Stimulated activated CD8-positive, alpha-beta memory T cell treated with anti-CD3 and anti-CD28 coated beads, Interleukin-12 subunit alpha, Interleukin-12 subunit beta, amount 100 ng/mL, for 1 hour (primary cell): ENCODE data around the gene MMP23B.

Experiments used
- DNase-seq: peaks from one replicate; pipeline ENCODE4 v3.0.0-alpha.2; 2020; ENCODE audit warnings: low read depth

Gene MMP23B

DNA sequence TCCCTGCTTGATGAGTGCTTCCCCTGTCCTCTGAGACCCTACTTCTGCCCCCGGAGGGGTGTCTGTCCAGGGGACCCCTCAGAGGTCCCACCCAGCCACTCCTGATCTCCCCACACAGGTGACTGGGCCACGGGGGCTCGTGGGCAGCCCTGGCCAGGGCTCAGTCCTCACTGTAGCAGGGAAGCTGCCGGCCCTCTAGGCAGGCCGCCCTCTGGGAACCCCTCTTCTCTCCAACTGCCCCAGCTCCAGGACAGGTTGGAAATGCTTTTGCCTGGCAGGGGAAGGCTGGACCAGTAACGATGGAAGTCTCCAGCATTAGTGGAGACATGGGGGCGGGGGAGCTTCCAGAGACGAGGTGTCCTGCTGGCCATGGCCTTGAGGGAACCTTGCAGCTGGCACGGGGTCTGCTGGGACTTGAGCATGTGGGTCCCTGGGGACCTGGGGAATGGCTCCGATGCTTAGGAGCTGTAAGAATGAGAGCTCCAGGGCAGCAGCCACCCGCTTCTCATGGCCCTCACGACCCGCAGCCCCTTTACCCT is 28.9 kb upstream of the MMP23B start:
- no peak for DNase-seq

DNA sequence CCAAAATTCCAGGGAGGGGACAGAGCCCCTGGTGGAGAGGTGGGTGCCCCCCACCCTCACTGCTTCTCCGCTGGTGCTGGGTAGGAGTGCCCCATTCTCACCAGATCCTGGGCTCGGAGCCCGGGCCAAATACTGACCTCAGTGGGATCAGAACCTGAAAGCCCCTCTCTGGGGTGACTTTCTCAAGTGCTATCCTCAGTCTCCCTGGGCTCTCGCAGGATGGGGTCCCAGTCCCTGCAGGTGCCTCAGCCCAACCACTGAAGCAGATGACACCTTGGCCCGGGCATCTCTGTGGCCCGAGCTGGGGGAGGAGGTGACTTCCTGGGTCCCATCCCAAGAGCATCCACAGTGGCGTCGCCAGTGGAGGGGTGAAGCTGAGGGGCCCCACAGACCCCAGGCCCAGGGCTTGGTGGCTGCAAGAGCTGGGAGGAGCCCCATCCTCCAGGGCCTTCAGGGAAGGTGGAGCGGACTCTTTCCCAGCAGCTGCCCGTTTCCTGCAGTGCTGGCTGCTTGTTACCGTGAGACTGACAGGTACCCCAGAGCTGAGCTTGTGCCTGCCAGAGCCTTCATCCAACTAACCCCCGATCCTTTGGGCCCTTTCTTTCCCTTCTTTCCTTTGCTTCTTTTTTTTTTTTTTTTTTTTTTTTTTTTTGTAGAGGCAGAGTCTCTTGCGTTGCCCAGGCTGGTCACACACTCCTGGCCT is 28.2 kb upstream of the MMP23B start:
- DNase-seq, result no peak

DNA sequence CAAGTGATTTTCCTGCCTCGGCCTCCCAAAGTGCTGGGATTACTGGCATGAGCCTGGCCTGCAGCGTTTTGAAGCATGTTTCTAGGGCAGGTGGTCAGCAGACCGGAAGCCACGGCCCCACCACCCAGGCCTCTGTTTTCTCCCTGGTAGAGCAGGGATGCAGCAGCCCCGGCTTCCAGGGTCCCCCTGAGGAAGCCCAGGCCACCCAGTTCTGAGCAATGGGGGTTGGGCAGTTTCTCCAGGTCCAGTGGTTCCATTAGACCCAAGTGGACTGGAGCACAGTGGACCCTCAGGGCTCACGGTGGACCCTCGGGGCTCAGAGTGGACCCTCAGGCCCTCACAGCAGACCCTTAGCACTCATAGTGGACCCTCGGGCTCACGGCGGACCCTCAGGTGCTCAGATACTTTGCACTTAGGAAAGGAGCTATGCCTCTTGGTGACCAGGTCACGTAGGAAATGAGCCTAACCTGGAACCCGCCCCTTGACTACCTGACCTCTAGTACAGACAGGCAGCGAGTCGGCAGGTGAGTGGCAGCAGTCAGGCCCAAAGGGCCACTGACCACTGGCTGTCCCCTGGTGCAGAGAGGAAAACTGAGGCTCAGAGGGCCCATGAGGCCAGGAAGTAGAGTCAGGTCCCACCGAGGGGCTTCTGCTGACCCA is 27.5 kb upstream of the MMP23B start:
- no peak for DNase-seq

DNA sequence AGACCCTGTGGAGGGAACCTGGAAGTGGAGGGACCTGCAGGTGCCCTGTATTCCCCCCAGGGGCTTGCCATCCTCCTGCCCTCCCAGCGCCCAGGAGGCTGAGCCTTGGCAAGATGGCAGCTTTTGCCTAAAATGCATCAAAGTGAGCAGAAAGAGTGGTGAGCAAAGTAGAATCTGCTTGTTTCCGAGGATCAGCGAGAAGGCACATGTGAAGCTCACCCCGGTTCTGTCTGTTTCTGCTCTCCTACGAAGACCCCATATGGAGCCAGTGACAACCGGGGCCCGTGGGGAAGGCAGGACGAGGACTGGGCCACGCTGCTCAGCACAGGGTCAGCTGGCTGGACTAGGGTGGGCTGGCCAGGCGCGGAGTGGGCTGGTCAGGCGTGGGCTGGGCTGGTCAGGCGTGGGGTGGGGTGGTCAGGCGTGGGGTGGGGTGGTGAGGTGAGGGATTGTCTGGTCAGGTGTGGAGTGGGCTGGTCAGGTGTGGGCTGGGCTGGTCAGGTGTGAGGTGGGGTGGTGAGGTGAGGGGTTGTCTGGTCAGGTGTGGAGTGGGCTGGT is 26.9 kb upstream of the MMP23B start:
- DNase-seq, result no peak

DNA sequence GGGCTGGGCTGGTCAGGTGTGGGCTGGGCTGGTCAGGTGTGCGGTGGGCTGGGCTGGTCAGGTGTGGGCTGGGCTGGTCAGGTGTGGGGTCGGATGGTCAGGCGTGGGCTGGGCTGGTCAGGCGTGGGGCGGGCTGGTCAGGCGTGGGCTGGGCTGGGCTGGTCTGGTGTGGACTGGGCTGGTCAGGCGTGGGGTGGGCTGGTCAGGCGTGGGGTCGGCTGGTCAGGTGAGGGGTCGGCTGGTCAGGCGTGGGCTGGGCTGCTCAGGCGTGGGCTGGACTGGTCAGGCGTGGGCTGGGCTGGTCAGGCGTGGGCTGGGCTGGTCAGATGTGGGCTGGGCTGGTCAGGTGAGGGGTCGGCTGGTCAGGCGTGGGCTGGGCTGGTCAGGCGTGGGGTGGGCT is 26.2 kb upstream of the MMP23B start:
- DNase-seq, result no peak

DNA sequence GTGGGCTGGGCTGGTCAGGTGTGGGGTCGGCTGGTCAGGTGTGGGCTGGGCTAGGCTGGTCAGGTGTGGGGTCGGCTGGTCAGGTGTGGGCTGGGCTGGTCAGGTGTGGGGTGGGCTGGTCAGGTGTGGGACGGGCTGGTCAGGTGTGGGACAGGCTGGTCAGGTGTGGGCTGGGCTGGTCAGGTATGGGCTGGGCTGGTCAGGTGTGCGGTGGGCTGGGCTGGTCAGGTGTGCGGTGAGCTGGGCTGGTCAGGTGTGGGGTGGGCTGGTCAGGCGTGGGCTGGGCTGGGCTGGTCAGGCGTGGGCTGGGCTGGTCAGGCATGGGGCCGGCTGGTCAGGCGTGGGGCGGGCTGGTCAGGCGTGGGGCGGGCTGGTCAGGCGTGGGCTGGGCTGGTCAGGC is 25.7 kb upstream of the MMP23B start:
- no peak for DNase-seq

DNA sequence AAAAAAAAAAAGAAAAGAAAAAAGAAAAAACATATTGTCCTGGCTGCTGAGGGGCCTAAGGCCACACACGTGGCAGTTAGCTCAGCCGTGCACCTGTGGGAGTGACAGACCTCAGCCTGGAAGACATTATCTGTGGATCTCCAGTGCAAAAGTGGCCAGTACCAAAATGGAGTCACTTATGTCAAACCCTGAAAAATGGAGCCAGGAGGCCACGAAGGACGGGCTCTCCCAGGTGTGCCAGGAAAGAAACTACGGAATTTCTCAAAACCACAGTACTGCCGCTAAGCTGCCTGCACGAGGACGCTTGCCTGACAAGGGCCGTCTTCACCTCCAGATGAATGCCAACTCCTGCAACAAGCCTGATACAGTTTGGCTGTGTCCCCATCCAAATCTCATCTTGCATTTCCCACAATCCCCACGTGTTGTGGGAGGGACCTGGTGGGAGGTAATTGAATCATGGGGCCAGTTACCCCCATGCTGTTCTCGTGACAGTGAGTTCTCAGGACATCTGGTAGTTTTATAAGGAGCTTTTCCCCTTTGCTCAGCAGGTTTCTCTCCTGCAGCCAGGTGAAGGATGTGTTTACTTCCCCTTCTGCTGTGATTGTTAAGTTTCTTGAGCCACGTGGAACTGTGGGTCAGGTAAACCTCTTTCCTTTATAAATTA is 22.0 kb upstream of the MMP23B start:
- no peak for DNase-seq

DNA sequence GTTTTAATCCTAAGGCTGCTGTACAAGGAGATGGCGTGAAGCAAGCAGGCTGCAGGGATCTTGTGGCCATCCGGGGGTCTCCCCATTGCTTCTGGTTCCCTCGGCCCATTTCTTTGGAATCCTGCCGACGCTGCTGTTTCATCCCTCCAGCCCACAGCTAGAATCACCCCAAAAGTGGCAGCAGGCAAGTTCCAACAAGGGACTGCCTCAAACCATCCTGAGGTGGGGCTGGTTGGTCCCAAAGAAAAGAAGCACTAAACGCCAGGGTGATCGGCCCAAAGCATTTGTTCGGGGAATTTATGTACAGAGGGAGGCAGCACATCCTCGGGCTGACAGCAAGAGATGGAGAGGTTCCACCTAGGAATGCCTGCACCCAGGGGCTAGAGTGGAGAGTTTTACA is 21.2 kb upstream of the MMP23B start:
- no peak for DNase-seq

DNA sequence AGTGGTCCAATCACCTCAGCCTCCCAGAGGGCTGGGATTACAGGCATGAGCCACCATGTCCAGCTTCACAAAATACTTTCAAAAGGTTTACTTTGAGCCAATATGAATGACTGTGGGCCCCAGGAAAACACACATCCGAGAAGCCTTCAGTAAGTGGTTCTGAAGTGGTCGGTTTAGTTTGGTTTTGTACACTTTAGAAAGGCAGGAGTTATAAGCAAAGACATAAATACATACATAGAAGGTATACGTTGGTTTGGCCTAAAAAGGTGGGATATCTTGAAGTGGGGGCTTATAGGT is 19.9 kb upstream of the MMP23B start:
- no peak for DNase-seq

DNA sequence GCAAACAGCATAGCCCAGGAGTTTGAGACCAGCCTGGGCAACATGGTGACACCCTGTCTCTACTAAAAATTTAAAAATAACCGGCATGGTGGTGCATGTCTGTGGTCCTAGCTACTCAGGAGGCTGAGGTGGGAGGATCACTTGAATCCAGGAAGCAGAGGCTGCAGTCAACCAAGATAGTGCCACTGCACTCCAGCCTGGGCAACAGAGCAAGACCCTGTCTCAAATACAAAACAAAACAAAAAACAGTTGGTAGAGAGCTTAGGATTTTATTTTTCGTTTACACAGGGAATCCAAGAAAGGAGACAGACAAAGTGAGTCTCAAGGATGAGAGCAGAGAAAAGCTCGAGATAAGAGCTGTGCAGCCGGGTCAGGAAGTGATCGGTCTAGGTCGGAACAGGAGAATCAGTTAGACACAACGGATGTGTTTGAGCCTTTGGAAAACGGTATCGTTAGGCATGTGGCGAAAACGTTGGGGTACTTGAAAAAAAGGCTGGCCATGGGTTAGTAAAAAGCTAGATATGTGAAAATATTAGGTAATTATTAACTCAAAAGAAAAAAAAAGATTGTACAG is 18.4 kb upstream of the MMP23B start:
- DNase-seq, result no peak

DNA sequence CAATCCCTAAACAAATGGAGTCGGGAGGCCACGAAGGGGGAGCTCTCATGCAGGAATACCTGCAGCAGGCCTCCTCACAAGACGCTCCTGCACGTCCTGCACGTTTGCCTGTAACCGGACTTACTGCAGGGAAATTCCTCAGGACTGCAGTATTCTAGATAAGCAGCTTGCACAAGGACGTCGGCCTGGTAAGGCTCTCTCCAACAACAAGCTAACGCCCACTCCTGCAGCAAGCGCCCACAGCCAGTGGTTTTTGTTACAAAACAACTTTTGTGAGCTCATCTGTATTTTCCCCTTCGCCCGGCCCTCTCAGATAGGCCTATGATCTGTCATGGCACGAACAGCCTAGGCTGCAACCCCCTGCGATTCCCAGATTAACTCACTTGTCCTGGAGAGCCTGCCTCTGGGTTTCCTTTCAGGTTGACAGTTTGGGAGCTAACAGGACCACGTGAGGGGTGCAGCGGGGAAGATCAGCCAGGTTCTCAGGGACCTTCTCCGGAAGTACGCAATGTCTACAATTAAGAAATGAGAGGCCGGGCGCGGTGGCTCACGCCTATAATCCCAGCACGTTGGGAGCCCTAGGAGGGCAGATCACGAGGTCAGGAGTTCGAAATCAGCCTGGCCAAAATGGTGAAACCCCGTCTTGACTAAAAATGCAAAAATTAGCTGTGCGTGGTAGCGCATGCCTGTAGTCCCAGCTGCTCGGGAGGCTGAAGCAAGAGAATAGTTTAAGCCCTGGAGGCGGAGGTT is 17.6 kb upstream of the MMP23B start:
- no peak for DNase-seq

DNA sequence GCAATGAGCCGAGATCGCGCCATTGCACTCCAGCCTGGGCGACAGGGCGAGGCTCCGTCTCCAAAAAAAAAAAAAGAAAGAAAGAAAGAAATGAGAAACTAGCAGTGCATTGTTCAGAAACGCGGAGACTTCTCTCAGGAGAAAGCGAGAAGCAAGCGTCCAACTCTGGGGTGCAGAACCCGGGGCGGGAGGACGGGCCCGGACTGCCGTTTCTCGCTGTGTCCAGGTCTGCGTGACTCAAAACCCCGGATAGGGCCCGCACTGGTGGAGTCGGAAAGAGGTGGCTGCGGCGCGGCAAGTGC is 17.1 kb upstream of the MMP23B start:
- no peak for DNase-seq

DNA sequence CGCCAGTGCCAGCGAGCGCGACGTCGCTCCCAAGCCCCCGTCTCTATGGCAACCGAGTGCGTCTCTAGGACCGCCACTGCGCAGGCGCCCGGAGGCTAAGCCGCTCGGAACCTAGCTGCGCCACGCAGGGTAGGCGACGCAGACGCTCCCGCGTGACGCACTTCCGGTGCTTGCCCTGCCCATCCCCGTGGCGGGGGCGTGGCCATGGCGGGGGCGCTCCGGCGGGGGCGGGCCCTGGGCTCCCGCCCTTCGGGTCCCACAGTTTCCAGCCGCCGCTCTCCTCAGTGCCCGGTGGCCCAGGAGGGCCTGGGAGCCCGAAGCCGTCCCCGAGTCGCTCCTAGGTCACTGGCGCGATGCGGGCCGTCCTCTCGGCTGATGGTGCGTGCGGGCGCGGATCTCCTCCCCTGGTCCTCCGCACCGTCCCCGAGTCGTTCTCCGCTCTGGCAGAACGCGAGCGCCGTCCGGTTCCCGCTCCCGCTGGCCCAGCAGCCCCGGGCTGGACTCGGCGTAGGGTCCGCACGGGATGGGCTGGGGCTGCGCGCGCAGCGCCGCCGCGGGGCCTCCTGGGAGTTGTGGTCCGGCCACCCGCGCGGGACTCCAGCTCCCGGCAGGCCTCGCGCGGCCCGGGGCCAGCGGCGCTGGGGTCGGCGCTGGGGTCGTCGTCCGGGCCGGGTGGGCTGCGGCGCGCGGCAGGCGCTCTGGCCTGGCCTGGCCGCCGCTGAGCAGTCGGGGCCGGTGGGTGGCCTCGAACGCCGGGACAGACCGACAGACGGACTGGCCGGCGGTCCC is 16.5 kb upstream of the MMP23B start, which contains the start of gene MIB2:
TSS of gene MIB2 (plus strand) at position 245 of the 789 bp plus-strand sequence. CDS start 7,953 bp downstream, outside the sequence.
- peak; percentile 97 for DNase-seq

DNA sequence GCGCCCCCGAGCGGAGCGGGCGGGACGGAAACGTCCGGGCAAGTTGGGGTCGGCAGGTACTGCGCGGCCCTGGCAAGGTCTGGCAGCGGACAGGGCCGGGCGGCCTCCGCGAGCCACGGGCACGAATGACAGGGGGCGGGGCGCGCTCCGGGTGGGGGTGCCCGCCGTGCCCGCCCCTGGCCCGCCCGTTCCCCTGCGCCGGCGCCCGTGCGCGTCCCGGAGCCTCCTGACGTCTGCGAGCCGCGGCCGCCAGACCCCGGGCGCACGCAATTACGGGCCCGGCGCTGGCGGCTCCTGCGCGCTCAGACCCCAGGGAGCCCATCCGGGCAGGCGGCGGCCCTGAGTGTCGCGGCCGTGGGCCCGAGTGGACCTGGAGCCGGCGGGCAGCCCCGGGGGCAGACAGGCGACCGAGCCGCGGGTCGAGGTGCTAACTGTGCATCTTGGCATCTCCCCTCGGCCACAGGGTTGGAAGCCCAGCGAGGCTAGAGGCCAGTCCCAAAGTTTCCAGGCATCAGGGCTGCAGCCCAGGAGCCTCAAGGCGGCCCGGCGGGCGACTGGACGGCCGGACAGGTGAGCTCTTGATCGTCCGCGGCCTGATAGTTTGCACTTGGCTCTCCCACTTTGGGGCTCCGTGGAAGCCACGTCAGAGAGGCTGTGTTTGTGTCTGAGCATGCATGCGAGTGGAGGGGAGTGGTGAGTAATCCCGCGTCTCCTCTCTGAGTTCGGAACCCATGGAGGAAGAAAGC is 15.8 kb upstream of the MMP23B start:
- DNase-seq, result no peak

DNA sequence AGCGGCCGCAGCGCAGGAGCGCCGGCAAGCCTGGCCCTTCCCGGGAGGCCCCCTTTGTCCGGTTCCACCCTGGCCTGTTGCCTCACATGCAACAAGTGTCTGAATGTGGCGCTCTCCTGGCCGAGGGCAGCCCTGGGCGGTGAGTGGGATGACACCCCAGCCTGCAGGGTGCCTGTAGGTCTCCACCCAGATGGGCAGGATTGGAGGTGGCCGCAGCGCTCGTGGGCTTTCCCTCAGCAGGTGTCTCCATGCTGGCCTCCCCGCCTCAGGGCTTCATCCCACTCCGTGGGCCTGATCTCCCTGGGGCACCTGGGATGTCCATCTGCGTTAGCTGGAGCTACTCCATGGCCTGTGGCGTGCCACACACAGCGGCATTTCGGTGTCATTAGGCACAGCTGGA is 15.1 kb upstream of the MMP23B start:
- DNase-seq, result no peak

DNA sequence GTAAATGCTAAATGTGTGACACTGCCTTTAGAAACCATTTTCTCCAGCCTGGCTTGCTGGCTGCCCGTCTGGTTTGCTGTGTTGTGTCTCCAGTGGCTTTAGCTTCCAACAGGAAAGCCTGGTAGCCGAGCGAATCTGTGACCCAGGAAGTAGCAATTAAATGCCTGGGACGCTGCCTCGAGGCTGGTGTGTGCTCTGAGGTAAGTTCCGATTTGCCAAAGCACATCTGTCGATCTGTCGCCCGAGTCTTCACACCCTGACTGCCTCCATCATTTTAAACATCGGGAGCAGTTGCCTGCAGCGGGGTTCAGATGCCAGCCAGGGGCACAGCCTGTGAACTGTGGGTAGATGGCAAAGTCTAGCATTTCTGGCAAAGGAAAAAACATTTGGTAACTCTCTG is 14.5 kb upstream of the MMP23B start:
- DNase-seq, result no peak

DNA sequence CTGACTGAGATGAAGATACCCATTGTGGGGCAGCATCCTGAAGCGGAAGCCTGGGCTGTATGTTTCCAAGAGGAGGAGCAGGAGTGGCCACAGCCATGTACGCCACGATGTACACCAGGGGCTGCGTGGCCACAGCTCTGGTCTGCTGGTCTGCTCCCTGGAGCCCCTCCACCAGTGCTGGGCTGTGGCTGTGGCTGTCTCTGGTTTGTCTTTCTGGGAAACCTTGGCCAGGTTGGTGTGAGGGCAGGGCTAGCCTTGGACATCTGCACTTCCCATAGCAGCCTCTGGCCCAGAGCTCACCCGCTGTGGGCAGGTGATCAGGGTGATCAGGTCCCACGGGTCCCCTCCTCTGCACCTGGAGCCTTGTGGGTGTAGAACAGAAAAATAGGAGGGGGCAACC is 14.0 kb upstream of the MMP23B start:
- no peak for DNase-seq

DNA sequence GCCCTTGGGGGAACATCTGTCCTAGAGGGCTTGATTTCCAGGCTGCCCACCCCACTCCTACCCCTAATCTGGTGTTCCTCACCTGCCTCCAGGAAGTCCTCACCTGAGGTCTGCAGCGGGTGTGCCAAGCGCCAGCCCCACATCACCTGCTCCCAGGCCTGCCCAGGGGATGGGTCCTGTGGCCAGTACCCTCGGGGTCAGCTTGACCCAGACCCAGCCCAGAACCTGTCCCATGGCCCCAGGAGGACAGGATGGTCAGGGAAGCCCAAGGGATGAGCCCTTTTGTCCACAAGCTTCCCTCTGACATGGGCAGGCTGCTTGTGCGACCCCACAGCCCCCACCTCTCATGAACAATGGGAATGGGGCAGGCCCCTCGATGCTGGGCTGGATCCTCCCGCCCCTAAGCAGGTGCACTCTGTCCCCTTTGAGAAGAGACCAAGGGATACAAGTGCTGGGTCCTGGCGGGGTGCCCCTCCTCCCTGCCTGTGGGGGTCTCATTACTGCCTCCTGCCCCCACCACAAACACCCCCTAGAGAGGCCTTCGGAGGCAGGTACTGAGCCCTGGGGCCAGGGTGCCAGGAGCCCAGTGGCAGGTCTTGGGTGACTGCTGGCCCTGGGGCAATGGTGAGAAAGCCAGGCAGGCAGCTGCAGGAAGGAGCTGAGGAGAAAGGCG is 13.4 kb upstream of the MMP23B start:
- DNase-seq, result no peak

DNA sequence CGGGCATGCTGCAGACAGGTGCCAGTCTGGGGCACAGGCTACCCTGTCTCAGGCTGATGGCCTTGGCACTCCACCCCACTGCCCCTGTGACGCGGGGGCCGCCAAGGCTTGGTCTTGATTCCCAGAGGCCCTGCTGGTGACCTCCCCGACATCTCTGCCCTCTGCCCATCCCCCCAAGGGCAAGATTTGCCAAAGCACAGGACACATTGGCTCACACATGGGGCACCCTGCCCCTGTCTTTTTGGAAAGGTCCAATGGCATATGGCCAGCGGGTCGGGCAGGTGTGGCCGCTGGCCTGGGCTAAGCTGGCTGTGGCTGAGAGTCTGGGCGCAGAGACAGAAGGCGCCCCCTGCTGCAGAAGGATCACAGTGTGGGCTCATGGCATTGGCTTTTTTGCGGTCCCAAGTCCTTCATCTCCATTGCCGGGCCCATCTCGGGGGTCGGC is 12.0 kb upstream of the MMP23B start:
- no peak for DNase-seq
